HG03280 (cell line): ENCODE measurements around the gene PTOV1.

Source experiments
- ATAC-seq: cut with Tn5 transposase; IDR thresholded peaks from one replicate; pipeline ENCODE4 v1.9.1; 2021; ENCODE audit warnings: mild to moderate bottlenecking, moderate library complexity; ENCODE audit not compliant: unreplicated experiment

Gene PTOV1

DNA sequence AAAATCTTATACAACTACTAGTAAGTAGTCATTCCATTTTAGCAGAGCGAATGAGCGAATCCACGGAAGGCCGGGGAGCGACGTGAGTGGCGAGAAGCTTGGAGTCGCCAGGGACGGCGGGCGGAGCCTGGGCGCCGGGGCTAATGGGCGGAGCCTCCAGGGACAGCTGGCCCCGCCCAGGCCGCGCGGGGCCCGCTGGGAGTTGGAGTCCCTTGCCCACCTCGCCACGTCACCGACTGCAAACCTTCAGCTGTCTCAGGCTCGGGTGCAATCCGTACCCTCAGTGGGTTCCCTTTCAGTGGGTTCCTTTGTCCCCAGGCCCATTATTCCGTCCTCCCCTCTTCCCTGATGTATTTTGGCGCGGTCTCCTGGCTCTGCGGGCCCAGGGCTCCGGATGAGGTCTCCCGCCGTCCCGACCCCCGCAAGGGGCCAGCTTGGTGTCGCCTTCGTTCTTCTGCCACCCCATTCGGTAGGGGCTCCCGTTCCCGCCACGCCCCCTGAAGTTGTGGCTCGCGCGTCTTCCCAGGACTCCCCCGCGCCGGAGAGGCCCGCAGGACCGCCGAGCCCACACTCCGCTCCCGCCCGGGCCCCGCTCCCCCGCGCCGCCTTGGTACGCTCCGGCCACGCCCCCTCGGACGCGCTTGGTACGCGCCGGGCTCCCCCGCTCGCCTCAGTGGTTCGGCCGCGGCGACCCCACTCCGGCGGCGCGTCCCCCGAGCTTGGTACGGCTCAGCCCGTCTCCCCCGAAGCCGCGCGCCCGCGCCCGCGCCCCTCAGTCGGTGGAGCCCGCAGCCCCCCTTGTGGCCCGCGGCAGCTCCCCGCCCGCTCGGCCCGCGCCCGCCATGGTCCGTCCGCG, at the start of gene PTOV1:
PTOV1 (plus strand) TSS at position 673 of the 856 bp plus-strand sequence.
- ATAC-seq: peak; percentile 75

DNA sequence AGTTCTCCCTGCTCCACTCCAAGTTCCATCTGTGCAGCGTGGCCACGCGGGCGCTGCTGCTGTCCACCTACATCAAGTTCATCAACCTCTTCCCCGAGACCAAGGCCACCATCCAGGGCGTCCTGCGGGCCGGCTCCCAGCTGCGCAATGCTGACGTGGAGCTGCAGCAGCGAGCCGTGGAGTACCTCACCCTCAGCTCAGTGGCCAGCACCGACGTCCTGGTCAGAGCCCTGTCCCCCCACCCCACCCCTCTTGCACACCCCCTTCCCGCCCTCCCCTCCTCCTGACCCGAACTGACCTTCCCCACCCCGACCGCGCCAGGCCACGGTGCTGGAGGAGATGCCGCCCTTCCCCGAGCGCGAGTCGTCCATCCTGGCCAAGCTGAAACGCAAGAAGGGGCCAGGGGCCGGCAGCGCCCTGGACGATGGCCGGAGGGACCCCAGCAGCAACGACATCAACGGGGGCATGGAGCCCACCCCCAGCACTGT, 49.5 kb upstream of the PTOV1 start:
- ATAC-seq: no peak

DNA sequence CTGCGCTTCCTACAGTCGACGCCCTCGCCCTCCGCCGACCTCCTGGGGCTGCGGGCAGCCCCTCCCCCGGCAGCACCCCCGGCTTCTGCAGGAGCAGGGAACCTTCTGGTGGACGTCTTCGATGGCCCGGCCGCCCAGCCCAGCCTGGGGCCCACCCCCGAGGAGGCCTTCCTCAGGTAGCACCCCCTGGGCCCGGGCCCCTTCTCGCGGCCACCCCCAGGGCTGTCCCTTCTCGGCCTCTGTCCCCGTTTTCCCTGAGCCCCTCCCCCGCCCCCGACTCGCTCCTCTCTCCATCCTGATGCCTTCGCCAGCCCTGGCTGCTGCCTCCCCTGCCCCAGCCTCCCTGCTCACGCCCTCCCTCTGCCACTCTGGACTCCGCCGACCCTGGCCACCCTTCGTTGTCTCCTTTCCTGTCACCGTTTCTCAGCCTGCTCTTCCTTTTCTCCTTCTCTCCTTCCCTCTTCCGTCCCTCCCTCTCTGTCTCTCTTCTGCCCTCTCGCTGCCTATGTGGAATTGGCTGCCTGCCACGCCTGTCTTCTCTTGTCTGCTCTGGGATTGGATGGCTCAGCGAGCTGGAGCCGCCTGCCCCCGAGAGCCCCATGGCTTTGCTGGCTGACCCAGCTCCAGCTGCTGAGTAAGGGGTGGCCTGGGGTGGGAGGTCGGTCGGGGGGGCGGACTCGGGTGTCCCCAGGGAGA, 48.8 kb upstream of the PTOV1 start:
- no peak for ATAC-seq

DNA sequence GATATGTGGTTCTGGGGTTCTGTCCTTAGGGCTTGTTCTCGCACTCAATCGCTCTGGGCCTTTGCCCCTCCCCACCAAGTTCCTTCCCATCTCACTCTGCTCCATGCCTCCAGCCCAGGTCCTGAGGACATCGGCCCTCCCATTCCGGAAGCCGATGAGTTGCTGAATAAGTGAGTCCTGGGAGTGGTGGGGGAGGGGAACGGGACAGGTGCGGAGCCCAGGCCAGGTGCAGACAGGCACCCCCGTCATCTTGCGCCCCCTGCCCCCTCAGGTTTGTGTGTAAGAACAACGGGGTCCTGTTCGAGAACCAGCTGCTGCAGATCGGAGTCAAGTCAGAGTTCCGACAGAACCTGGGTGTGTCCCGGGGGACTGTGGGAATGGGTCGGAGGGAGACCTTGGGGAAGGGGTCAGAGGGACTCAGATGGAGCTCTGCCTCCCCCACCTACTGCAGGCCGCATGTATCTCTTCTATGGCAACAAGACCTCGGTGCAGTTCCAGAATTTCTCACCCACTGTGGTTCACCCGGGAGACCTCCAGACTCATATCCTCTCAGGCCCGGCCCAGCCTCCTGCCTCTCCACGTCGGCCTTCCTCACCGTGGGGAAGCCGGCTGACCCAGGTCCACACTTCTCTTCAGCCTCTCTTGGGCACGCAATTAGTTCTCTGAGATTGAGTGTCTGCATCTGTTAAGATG, 48.0 kb upstream of the PTOV1 start:
- no peak for ATAC-seq

DNA sequence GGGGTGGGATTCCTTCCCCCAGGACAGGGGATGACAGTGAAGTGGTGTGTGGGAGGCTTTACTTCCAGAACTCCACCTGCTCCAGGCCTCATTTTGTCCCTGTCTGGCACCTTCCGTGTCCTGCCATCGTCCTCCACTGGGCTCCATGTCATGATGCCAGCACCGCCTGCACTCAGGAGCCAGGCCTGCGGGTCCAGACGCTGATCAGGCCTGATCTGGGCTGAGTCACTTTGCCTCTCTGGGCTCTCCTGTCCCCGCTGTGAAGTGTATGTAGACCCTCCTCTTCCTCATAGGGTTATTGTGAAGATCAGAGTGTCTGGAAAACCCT, 47.5 kb upstream of the PTOV1 start:
- ATAC-seq: no peak

DNA sequence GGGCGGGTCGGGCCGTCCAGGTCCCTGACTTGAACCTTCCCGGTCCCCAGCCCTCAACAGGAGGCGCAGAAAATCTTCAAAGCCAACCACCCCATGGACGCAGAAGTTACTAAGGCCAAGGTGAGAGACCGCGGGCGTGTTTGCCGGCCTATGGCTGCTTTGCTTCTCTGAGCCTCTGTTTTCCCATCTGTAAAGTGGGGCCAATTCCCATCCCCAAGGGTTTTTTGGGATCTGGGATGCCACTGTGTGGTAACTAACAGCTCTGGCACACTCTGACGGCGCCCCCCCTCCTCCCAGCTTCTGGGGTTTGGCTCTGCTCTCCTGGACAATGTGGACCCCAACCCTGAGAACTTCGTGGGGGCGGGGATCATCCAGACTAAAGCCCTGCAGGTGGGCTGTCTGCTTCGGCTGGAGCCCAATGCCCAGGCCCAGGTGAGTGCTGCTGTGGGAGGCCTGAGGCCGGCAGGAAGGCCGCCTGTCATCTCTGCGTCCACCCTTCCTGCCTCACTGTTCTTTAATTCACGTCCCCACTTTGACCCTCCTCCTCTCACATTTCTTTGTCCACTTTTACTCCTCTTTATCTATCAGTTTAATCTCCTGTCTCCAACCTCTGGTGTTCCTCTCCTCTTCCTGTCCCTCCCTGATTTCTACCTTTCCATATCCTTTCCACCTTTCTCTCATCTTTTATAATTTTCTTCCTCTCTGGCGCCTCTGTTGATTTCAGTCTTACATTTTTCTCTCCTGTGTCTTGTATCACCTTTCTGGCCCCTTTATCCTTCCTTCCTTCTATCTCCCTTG, 44.9 kb upstream of the PTOV1 start:
- ATAC-seq: no peak

DNA sequence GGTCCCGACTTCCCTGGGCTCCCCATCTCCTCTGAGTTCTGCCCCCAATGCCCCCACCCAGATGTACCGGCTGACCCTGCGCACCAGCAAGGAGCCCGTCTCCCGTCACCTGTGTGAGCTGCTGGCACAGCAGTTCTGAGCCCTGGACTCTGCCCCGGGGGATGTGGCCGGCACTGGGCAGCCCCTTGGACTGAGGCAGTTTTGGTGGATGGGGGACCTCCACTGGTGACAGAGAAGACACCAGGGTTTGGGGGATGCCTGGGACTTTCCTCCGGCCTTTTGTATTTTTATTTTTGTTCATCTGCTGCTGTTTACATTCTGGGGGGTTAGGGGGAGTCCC, 44.4 kb upstream of the PTOV1 start:
- no peak for ATAC-seq

DNA sequence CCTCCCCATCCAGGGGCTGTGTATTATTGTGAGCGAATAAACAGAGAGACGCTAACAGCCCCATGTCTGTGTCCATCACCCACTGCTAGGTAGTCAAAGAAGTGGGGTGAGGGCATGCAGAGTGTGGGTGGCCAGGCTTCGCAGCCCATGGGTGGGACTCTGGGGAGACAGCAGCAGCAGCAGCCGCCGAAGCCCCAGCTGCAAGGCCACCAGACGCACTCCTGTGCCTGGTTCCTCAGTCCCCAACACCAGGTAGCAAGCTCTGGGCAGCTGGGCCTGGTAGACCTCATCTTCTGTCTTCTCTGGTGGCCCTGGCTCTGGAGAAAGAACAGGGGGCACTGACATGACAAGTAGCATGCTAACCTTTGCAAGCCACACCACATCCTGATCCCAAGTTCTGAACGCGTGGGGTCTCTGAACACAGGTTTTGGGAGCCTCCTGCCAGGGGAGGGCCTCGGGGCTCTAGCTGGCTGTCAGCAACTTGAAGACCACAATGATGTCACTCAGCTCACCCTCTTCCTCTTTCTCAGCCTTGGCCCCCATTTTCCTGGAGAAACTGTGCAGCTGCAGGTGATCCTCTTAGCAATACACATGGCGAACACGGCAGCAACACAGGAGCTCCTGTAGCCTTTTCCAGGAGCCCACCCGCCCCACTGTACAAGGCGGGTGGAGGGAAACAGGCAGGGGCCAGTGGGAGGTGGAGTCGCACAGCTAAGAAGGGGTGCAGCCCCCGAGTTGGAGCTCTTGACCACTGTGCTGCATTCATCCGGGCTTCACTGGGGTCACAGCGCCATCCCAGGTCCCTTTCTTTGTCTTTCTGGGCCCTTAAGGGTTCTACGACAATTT, 43.7 kb upstream of the PTOV1 start:
- ATAC-seq: no peak

DNA sequence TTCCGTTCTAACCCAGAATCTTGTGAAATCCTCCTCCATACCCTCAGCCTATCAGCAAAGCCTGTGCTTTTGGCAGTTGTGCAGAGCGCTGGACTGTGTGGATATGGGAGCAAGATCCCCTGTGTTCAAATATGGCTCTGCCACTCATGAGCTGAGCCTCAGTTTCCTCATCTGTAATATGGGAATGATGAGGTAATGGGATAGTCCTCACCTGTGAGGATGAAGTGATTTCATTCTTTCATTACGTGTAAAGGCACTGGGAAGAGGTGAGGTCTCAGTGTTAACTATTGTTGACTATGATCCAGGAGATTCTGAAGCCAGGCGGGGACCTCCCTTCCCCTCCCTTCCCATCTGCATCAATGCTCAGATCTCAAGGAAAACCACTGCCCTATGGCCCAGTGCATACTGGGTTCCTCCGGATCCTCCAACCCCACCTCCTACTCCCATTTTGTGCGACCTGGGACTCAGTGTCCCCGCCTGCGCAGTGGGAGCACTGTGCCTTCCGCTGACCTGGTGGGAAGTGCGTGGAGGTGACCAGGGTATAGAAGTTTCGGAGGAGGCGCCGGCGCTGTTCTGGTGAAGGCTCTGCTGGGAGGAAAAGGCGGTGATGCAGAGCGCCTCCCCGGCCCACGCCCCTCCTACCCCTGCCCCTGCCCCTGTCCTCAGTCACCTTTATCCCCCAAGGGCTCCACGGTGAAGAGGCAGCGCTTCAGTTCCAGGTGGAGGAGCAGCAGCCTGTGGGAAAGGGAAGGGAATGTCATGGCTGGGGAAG, 42.9 kb upstream of the PTOV1 start:
- no peak for ATAC-seq

DNA sequence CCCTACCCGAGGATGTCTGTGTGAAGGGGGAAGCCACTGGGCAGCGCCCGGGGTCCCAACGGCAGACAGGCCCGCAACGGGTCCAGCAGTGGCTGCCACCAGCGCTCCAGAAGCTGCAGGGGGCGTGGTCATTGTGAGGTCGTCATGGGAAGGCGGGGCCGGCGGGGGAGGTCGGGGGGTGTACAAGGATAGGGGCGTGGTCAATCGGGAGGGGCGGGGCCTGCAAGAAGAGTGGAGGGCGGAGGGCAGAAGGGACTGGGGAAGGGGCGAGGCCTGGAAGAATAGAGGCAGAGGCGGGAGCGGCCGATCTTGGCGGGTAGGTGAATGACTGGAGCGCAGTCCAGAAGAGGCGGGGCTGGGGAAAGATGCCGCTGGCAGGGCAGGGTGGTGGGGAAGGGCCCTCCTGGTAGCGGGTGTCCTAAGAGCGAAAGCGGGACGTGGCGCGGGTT, 42.2 kb upstream of the PTOV1 start:
- no peak for ATAC-seq

DNA sequence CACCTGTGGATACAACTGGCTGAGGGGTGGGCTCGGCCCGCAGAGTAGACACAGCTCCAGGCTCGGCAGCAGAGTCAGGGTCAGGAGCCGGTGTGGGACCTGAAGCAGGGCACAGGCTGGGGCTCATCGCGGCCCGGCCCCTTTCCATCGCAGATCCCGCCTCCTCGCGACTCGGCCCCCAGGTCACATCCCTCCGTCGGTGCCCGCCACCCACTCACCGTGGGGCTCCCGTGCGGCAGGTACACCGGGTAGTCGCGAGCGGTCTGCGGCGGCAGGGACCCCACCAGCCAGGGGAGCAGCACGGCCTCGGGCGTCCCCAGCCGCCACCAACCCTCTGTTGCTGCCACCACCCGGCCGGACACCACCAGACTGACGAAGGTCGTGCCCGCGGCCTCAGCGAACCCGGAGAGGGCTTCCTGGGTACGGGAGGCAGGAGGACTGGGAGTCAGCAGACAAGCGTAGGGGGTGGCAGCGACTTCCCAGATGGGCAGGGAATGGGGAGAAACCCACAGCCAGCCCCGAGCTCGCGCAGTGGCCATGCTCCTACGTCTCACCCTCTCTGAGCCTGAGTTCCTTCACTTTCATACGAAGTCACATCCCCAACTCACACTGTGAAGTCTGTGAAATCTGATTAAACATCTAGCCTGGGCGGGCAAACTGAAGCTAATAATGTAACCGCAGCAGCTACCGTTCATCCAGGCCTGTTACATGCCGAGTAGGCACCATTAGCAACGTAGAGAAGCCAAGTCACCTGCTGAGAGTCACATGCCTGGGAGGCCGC, 41.6 kb upstream of the PTOV1 start:
- ATAC-seq: no peak

DNA sequence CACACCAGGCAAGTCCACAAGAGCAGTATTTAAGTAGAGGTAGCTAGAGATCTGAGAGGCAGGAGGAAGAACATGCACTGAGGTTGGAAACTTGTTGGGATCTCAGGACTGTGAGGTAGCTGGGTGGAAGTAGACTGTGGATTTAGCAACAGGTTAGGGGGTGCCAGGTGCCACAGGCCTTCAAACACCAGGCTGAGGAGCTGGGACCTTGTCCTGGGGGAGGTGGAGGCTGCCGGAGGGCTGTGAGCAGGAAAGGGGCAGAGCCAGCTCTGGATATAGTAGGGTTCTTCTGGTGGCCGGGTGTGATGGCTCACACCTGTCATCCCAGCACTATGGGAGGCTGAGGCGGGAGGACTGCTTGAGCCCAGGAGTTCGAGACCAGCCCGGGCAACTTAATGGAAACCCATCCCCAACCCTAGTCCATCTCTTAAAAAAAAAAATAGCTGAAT, 41.0 kb upstream of the PTOV1 start:
- no peak for ATAC-seq

DNA sequence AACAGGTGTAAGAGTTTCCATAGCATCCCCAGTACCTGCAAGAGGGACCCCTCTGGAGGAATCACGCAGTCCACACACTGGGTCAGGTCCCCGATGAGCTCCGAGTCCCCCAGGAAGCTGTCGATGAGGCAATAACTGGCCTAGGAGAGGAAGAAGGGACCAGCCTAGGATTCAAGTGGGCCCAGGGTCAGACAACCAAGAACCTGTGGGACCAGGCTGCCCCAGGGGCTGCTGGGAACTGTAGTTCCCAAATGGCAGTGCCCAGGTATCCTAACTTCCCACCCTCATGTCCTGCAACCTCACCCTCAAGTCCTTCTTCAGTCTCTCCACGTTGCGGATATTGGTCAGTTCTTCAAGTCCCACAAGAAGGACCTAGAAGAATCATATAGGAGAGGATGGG, 39.6 kb upstream of the PTOV1 start:
- no peak for ATAC-seq

DNA sequence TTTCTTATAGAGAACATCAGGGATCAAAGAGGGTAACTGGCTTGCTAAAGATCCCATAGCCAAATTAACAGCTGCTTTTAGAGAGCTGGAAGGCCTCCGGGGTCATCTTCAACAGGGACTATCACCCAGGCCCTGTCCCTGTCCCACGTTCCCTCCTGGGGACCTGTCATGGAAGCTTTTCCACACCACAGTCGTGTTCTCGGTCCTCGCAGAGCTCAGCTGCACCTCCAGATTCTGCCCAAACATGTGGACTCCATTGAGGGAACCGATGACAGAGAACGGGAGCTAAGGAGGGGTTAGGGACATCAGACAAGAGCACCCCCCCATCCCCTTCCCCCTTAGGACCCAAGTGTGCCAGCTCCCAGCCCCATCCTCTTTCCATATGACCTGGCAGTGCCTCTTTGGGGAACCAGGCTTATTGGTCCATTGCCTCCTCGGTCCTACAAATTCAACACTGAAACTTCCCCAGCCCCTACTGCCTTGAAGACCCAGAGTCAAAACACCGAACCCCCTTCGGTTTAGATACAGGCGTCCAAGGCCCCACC, 38.4 kb upstream of the PTOV1 start:
- no peak for ATAC-seq

DNA sequence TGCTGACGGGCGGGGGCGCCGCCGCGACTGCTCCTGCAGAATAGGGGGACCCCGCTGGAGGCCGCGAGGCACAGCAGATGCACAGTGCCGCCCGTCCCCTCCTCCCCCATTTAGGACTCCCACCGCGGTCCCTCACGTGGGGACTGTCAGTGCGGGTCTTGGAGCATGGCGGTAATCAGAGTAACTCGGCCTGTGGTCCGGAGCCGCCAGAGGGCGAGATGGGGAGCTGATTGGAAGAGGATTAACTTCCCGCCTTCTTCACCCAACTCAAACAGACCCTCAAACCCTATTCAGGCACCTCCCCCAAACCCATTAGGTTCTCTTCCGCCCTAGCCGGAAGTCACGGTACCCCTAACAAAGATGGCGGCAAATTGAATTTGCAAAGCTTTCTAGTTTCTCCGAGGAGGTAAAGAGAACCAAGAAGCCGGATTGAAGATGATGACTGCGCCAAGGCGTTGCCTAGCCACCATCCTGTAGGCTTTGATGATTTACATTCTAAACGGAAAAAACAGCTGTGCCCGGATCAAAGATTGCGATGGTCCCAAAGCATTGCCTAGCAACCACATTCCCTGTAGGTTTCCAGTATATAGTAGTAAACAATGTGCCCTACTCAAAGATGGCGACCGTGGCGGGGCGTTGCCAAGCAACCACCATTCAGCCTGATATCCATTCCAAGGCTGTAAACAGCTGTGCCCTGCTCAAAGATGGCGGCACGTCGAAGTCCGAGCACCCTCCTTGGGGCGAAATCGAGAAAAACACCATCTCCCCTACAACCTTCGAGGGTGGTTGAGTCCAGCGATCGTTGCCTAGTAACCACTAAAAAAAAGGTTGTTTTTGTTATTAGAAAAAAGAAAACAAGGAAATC, 37.7 kb upstream of the PTOV1 start, which contains the start of gene FUZ:
FUZ (minus strand) TSS at position 296 of the 865 bp plus-strand sequence; CDS start at position 110, 186 bp downstream.
- ATAC-seq: peak; percentile 47

DNA sequence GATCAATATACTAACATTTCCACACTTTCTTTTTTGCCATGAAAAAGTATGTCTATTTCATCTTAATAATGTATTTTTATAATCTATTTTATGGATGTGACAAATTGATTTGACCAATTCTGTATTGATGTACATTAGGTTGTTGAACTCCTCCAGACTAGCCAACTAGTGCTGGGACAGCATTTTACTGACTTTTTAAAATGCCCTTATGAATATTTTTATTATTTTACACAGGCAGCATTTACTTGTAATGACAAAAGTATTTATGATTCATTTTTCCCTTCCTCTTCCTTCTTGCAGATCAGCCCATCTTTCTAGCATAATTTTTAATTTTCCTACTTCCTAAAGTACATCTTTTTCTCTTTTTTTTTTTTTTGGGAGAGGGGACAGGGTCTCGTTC, 36.9 kb upstream of the PTOV1 start:
- no peak for ATAC-seq

DNA sequence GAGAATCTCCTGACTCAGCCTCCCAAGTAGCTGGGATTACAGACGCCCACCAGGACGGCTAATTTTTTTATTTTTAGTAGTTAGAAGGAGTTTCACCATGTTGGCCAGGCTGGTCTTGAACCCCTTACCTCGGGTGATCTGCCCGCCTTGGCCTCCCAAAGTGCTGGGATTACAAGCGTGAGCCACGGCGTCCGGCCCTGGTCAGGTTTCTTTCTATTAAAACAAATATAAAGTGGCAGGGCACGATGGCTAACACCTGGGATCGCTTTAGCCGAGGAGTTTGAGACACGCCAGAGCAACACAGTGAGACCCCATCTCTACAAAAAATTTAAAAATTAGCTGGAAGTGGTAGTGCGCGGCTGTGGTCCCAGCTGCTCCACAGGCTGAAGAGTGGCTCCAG, 34.4 kb upstream of the PTOV1 start:
- no peak for ATAC-seq
